ENCODE data around the gene LUZP4.

Gene LUZP4

GRCh38 chrX:115350711-115351381 is 61.3 kb downstream of the LUZP4 start:
- DNase-seq, result no peak
- H3K27me3 ChIP-seq (ENCODE audit: insufficient read depth, low read depth, severe bottlenecking), result no peaks in the 10 kb centered on the region
- no peak overlapping the region for H3K27ac ChIP-seq
- no peak overlapping the region for H3K4me3 ChIP-seq (ENCODE audit: low read depth, low read length)
- no peaks in the 10 kb centered on the region for H3K9me3 ChIP-seq (ENCODE audit: severe bottlenecking)
- no peak for TF ChIP-seq CTCF (IDR thresholded peaks at IDR 0.05; ENCODE audit: low read depth, low read length)
- no peaks in the 10 kb centered on the region for H3K36me3 ChIP-seq

- Histone ChIP-seq H3K27me3 (ENCODE audit: insufficient read depth, low read depth, severe bottlenecking) (no peaks in the 10 kb centered on the region), H3K36me3 (no peaks in the 10 kb centered on the region), H3K9me3 (ENCODE audit: severe bottlenecking) (no peaks in the 10 kb centered on the region), H3K4me3 (ENCODE audit: low read depth, low read length) (no peak overlapping the region), H3K27ac (no peak overlapping the region)
- no peak for DNase-seq
- TF ChIP-seq CTCF (IDR thresholded peaks at IDR 0.05; ENCODE audit: low read depth, low read length), result no peak
Measured at GRCh38 chrX:115356369-115356768, 66.9 kb downstream of the LUZP4 start.

Data from WERI-Rb-1 (cell line).